Measurements from ENCODE around the gene SF3B2.
"Not testable (repeated sequence)": the region's sequence is repeated elsewhere in the genome, so short reads cannot be mapped to it uniquely, and the experiment has no call there.

SF3B2 gene

GRCh38 chr11:66112601-66113499 is 60.7 kb downstream of the SF3B2 start:
- 74 to 80% methylated on average over 3 of the region's 3 CpGs for WGBS, 2 experiments (ENCODE audit: insufficient coverage in 2 of 2)
- peaks cover 3% of the 10 kb centered on the region for H3K36me3 ChIP-seq (ENCODE audit: control insufficient read depth, insufficient read depth, low read length)
- H3K4me3 ChIP-seq (ENCODE audit: extremely low read depth, insufficient read depth, low read length, poor library complexity, severe bottlenecking) = no peak overlapping the region
- H3K4me1 ChIP-seq (ENCODE audit: control insufficient read depth, insufficient read depth, low read length, poor library complexity, severe bottlenecking) = peaks cover 64% of the 10 kb centered on the region
- H3K27ac ChIP-seq (ENCODE audit: low read depth, low read length, severe bottlenecking) = peak overlapping the region; percentile 80
- H3K9me3 ChIP-seq (ENCODE audit: control insufficient read depth, low read length) = no peaks in the 10 kb centered on the region

- H3K4me1 ChIP-seq (ENCODE audit: control insufficient read depth, insufficient read depth, low read length, poor library complexity, severe bottlenecking) = peaks cover 80% of the 10 kb centered on the region
- not testable (repeated sequence) for H3K9me3 ChIP-seq (ENCODE audit: control insufficient read depth, low read length); H3K36me3 ChIP-seq (ENCODE audit: control insufficient read depth, insufficient read depth, low read length); H3K4me3 ChIP-seq (ENCODE audit: extremely low read depth, insufficient read depth, low read length, poor library complexity, severe bottlenecking)
- peak overlapping the region; percentile 75 for H3K27ac ChIP-seq (ENCODE audit: low read depth, low read length, severe bottlenecking)
- 100% methylated on average over 2 of the region's 3 CpGs; no CpG with 5 or more reads in 1 of the 2 experiments for WGBS, 2 experiments (ENCODE audit: insufficient coverage in 2 of 2)
Observed at GRCh38 chr11:66114957-66115356, 62.8 kb downstream of the SF3B2 start.

- peaks cover 88% of the 10 kb centered on the region for H3K4me1 ChIP-seq (ENCODE audit: control insufficient read depth, insufficient read depth, low read length, poor library complexity, severe bottlenecking)
- H3K27ac ChIP-seq (ENCODE audit: low read depth, low read length, severe bottlenecking) = peak overlapping the region; percentile 75
- H3K36me3 ChIP-seq (ENCODE audit: control insufficient read depth, insufficient read depth, low read length) = no peaks in the 10 kb centered on the region
- no peak overlapping the region for H3K4me3 ChIP-seq (ENCODE audit: extremely low read depth, insufficient read depth, low read length, poor library complexity, severe bottlenecking)
- WGBS, 2 experiments (ENCODE audit: insufficient coverage in 2 of 2) = 73 to 88% methylated on average over 1 to 4 of the region's 8 CpGs
- no peaks in the 10 kb centered on the region for H3K9me3 ChIP-seq (ENCODE audit: control insufficient read depth, low read length)
Observed at GRCh38 chr11:66115638-66116301, 63.6 kb downstream of the SF3B2 start.

- 76 to 80% methylated on average over 5 to 6 of the region's 7 CpGs for WGBS, 2 experiments (ENCODE audit: insufficient coverage in 2 of 2)
- no peak overlapping the region for H3K27ac ChIP-seq (ENCODE audit: low read depth, low read length, severe bottlenecking)
Observed at GRCh38 chr11:66116576-66117361, 64.6 kb downstream of the SF3B2 start.

DNA sequence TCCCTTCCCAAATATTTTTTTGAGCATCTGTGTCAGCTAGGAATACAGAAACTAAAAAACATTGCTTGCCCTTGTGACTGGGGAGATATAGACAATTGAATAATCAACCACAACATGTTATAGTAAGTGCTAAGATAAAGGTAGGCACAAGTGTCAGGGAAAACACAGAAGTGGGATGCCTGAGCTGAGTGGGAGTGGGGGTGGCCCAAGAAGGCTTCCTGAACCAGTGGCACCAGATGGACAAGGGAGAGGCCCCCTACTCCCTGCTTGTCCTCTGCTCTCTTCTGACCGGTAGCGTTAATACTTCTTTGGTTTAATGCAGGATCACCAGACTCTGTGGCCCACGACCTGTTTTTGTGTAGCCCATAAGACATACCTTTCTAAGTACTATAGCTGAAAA is 66.7 kb downstream of the SF3B2 start:
- 94% methylated on average over 2 of the region's 3 CpGs; no CpG with 5 or more reads in 1 of the 2 experiments for WGBS, 2 experiments (ENCODE audit: insufficient coverage in 2 of 2)
- peaks cover 90% of the 10 kb centered on the region for H3K4me1 ChIP-seq (ENCODE audit: control insufficient read depth, insufficient read depth, low read length, poor library complexity, severe bottlenecking)
- H3K4me3 ChIP-seq (ENCODE audit: extremely low read depth, insufficient read depth, low read length, poor library complexity, severe bottlenecking) = no peak overlapping the region
- H3K9me3 ChIP-seq (ENCODE audit: control insufficient read depth, low read length) = no peaks in the 10 kb centered on the region
- H3K36me3 ChIP-seq (ENCODE audit: control insufficient read depth, insufficient read depth, low read length) = no peaks in the 10 kb centered on the region
- H3K27ac ChIP-seq (ENCODE audit: low read depth, low read length, severe bottlenecking) = peak overlapping the region; percentile 100

More at GRCh38 chr11:66116576-66117361, 64.6 kb downstream of the SF3B2 start:
- no peak overlapping the region for H3K4me3 ChIP-seq (ENCODE audit: extremely low read depth, insufficient read depth, low read length, poor library complexity, severe bottlenecking)
- H3K9me3 ChIP-seq (ENCODE audit: control insufficient read depth, low read length) = no peaks in the 10 kb centered on the region
- no peaks in the 10 kb centered on the region for H3K36me3 ChIP-seq (ENCODE audit: control insufficient read depth, insufficient read depth, low read length)
- peaks cover 98% of the 10 kb centered on the region for H3K4me1 ChIP-seq (ENCODE audit: control insufficient read depth, insufficient read depth, low read length, poor library complexity, severe bottlenecking)

Measured in mesodermal cell (in vitro differentiated cells).